SIG-M5 (cell line): ENCODE results near the gene CLASP1.
"Not testable (repeated sequence)": the region's sequence is repeated elsewhere in the genome, so short reads cannot be mapped to it uniquely, and the experiment has no call there.

Source experiments
- DNase-seq: peaks from one replicate; lab custom pipeline; 2025; lab: John Stamatoyannopoulos, UW

CLASP1 gene

GRCh38 chr2:121662656-121663055 is 13.4 kb upstream of the CLASP1 start:
- no peak for DNase-seq

DNA sequence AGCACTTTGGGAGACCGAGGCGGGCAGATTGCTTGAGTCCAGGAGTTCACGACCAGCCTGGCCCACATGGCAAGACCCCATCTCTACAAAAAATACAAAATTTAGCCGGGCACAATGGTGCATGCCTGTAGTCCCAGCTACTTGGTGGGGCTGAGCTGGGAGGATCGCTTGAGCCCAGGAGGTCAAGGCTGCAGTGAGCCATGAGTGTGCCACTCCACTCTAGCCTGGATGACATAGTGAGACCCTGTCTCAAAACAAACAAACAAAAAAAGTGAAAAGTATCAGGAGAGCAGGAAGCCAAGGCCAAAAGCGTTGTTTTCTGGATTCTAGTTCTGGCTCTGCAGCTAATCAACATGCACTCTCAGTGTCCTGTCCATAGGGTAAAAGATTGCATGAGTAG is 10.7 kb upstream of the CLASP1 start:
- no peak for DNase-seq

- not testable (repeated sequence) for DNase-seq
Observed at GRCh38 chr2:121658393-121658792, 9.1 kb upstream of the CLASP1 start.

DNA sequence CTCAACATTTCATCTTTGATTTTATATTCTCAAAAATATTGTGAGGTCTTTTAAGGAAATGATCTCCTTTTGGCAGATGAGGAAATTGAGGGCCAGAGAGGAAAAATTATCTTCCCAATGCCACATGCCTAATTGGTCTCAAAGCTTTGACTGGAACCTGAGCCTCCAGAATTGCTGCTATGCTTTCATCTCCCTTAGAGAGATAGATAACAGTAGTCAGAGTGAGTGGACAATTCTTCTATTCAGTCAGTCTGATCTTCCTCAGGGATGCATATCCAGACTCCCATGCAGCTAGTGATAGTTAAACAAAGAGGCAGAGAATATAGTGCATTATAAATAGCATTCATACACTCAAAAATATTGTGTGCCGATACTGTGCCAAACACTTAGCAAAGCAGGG is 3.8 kb upstream of the CLASP1 start:
- no peak for DNase-seq

- DNase-seq: no peak
Observed at GRCh38 chr2:121650315-121650930, 1.2 kb upstream of the CLASP1 start.

DNA sequence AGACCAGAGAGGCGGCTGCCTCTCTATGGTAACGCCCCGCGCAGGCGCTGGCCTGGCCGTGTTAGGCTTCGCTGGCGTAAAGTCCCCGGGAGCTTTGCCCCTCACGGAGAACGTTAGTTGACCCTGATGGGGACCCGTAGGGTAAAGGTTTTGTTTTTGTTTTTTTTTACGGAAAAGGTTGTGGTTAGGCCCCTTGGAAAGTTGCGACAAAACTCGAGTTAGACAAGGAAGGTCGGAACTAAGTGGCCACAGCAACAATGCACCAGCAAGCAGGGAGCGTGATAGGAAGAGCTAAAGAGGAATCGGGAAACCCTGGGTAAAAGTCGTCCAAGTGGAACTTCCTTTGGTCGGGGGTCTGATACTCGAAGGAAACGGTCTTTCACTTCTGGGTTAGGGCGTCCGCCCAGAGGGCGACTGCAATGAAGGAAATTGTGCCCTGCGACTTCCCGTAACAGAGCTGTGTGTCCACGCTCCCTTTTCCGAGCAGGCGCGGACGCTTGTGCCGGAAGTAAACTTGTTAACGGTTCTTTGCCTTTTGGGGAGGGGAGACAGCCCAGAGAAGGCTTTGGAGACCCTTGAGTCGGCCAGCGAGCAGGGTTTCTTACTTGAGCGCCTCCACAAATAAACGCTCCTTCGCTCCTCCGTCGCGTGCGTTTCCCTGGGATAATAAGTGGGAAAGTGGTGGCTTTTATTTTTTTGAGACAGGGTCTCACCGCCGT is 493 bp upstream of the CLASP1 start:
- peak; percentile 91 for DNase-seq

DNA sequence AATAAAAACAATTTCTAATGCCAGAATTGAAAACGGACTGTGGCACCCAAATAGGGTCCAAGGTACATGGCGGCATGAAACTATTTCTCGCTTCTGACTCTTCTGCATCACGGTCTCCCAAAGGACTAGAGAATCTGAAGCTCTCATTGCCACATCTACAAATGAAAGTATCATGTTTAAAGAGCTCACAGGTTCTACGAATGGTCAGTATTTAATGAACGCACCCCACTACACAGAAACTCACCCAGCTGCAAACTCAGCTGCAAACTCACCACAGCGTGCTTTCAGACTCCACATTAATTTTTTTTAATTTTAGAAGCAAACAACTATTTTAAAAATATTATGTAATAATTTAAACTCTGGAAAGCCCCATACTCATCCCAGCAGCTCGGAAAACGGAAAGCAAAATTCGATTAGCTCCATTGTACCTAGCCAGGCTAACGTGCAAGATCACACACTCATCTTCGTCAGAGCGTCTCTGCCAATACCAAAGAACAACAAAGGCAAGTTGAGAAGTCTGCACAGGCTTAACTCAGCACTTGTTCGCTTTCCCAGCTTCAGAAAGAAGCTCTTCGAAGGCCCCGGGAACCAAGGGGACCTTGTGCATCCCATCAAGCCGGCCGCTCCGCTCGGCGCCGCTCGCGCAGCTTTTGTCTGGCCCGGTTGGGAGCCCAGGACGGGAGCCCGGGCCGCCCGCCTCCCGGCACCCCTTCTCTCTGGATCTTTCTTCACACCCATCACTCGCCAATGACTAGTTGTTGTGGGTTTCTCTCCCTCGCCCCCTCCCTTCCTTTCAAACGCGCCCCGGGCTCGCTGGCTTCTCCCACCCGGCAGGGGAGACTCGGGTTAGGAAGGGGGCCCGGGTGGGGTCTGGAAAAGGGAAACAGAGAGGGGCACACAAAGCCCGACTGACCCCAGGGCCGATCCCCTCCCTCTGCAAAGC is 785 bp downstream of the CLASP1 start:
- no peak for DNase-seq

- DNase-seq: no peak
Observed at GRCh38 chr2:121647396-121647795, 1.9 kb downstream of the CLASP1 start.

DNA sequence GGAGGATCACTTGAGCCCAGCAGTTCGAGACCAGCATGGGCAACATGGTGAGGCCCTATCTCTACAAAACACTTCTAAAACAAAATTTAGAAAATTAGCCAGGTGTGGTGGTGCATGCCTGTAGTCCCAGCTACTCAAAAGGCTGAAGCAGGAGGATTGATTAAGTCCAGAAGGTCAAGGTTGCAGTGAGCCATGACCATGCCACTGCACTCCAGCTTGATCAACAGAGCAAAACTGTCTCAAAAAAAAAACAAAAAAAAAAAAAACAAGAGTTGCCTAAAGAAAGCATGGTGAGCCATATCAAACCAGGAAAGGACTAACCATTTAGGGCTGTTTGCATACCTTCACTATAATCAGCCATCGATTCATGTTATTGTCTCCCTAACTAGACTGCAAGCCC is 4.5 kb downstream of the CLASP1 start:
- no peak for DNase-seq

GRCh38 chr2:121643877-121644276 is 5.4 kb downstream of the CLASP1 start:
- DNase-seq: no peak

DNA sequence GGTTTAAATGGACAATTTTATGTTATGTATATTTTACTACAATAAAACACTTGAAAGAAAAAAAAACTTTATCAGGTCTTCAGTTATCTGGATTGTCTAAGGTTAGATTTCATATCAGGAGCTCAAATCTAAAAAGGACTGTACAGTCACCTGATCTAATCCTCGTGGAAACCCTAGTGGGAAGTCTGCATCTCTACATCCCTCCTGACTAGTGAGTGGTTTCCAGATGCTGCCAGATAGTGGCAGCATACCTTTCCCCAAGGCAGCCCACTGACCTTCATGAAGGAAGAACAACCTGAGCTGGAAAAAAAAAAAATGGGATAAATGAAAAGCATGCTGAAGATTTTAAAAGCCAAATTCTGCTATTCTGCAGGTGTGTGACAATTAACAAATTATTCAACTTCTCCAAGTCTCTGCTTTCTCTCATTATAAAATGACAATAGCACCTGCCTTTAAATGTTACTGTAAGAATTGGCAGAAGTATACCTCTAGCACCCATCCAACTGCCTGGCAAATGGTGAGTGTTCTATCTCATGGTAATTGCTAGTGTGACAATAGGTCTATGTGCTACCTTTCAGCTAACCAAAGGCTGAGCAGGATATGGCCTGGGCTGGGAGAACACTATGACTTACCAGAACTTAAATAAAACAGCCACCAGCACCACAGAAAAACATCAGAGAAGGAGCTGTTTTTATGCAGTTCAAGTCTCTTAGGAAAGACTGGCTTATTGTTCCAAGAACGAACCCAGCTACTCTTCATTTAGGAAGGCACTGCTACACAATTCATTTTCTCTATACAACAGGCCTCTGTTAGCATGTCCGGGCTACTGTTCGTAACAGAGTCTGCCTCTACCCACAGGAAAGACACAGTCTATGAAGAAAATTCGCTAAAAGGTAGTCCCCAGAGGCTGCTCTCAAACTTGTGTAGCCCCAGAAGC is 8.6 kb downstream of the CLASP1 start:
- DNase-seq: no peak

- DNase-seq: not testable (repeated sequence)
Observed at GRCh38 chr2:121639846-121640245, 9.4 kb downstream of the CLASP1 start.

DNA sequence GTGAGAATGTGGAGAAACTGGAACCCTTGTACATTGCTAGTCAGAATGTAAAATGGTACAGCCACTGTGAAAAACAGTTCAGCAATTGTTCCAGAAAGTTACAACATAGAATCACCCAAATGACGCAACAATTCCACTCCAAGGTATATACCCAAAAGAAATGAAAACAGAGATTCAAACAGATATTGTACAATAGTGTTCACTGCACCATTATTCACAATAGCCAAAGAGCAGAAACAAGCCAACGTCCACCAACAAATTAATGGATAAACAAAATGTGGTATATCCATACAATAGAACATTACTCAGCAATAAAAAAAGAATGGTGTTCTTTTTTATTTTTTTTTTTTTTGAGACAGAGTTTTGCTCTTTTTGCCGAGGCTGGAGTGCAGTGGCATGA is 10.9 kb downstream of the CLASP1 start:
- DNase-seq: no peak

DNA sequence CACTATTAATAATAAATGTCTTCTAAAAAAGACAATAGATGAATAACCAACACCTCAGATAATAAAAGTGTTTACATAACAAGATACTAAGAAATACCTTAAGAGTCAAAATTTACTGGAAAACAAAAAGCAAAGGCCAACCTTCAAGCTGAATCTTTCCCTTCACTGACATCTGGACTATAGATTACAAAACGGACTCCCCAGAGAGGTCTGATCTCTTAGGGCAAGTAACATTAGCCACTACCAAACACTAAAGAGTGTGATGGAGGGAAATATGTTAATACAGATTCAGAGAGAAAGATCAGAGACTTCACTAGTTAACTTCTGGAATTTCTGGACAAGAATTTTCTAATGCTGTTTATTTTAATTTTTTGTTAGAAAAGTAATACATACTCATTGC is 13.9 kb downstream of the CLASP1 start:
- no peak for DNase-seq

DNA sequence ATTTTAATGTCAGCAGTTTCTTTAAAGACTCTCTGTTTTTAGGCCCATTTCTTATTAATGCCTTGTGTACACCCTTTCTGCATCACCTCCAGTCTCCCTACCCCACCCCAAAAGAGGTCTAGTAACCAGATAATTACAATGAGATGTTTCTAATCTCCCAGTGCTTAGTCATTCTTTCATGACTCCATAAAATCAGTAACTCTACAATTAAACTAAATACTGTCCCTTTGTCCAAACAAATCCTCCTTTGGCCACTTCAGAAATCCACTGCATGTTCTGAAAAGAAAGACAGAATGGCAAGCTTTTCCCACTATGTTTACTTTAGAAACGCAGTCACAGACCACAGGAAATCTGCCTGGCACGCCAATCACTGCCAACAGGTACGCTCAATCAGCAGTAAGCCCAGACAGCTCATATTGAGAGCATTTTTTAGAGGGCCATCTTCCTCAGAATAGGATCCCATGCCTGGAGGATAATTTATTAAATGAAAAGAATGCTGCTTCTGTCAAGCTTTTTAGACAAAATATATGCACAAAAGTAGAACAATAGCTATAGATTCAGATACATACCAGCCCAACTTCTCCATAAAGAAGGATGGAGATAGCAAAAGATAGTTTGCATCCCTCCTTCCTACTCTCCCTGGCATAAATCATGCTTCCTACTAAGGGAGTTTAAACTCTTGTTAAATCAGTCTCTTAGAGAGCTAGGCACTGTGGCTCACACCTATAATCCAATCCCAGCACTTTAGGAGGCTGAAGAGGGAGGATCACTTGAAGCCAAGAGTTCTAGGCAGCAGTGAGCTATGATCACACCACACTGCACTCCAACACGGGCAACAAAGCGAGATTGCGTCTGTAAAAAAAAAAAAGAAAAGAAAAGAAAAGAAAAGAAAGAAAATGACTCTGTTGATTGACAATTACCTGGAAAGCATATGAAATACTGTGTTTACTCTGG is 14.6 kb downstream of the CLASP1 start:
- no peak for DNase-seq

DNA sequence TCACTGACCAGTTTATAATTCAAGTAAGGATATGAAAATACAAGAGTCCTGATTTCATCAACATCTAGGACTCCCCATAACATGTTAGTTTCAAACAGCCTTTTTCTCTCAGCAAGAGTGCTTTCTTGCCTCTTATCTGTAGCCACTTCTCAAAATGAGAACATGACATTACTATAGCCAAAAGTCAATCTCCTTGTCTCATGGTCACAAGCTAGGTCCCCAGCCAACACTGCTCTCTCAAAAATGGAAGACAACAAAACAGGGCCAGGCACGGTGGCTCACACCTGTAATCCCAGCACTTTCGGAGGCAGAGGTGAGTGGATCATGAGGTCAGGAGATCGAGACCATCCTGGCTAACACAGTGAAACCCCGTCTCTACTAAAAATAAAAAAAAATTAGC is 15.8 kb downstream of the CLASP1 start:
- no peak for DNase-seq

DNA sequence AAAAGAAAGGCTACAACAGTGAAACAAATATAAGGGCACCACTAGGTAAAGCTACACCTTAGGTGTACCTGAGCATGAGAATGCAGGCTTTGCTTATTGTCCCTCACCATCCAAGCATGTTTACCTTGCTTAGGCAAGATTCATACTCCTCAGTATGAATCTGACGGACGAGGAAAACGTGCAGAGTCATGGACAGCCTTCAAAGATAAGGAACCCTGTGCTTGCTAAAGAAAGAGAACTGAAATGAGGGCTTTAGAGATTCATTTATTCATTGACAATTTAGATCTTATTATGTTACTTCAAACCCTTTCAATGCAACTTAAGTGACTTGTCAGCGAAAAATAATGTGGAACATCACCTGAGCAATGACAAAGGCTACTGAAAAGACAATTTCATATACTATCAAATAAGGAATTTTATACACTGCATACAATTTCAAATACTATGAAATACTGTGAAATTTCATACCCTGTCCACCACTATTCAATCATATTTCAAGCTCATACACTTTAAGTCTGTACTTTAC is 21.7 kb downstream of the CLASP1 start:
- no peak for DNase-seq

GRCh38 chr2:121626777-121627524 is 22.3 kb downstream of the CLASP1 start:
- DNase-seq: no peak

DNA sequence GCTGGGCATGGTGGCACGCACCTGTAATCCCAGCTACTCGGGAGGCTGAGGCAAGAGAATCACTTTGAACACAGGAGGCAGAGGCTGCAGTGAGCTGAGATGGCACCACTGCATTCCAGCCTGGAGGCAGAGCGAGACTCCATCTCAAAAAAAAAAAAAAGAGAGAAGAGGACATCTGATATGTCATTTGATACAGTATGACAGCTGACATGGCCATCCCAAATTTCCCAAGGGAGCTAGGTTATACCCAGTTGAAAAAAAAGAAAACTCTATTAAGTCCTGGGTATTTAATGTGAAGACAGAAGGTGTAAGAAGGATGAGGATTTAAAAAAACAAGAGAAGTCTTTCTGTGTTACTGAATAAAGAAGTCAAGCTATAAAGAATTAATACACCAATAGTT is 23.3 kb downstream of the CLASP1 start:
- no peak for DNase-seq
